ENCODE measurements around the gene ELP5. TPM values are rescaled to one million over a fixed set of nuclear protein-coding genes. Genes with fewer than 3 reads are reported as not detected.

ELP5 gene
- total RNA-seq, 1 donor from 2014 or later = 24.9 TPM

- Histone ChIP-seq H3K4me1 (ENCODE audit: insufficient read depth, low read length) (peaks cover 8% of the 10 kb centered on the region), H3K4me2 (ENCODE audit: low read length) (peak overlapping the region; percentile 78), H3K9me3 (ENCODE audit: insufficient read depth, low read depth, low read length) (no peaks in the 10 kb centered on the region), H3K4me3 (ENCODE audit: insufficient read depth, low read depth, low read length) (no peak overlapping the region), H3K27ac (ENCODE audit: low read depth, low read length) (no peak overlapping the region), H3K79me2 (ENCODE audit: insufficient read depth, low read length) (no peaks in the 10 kb centered on the region), H3K9ac (ENCODE audit: low read length) (no peak overlapping the region), H3K27me3 (ENCODE audit: insufficient read depth, low read length) (peaks cover 37% of the 10 kb centered on the region), H4K20me1 (ENCODE audit: insufficient read depth, low read length) (no peaks in the 10 kb centered on the region), H2AFZ (ENCODE audit: low read depth, low read length) (peak overlapping the region; percentile 67), H3K36me3 (ENCODE audit: insufficient read depth, low read length) (no peaks in the 10 kb centered on the region)
- no peaks in the 10 kb centered on the region for H3K9me3 Mint-ChIP-seq (ENCODE audit: unreplicated experiment)
- FAIRE-seq (no peak), DNase-seq (ENCODE audit: low read depth) (no peak)
- H3K4me1 Mint-ChIP-seq (ENCODE audit: low read depth, unreplicated experiment) = peaks cover 2% of the 10 kb centered on the region
- H3K27ac Mint-ChIP-seq (ENCODE audit: unreplicated experiment) = peak overlapping the region; percentile 18
- peak overlapping the region; percentile 69 for H3K4me3 Mint-ChIP-seq (ENCODE audit: unreplicated experiment)
- peaks cover 55% of the 10 kb centered on the region for H3K27me3 Mint-ChIP-seq (ENCODE audit: low read depth, unreplicated experiment)
- no peak for TF ChIP-seq CTCF (IDR thresholded peaks at IDR 0.05; ENCODE audit: insufficient read depth, low read depth, low read length)
- no peak for TF ChIP-seq EZH2 (IDR thresholded peaks at IDR 0.05; ENCODE audit: insufficient read depth, low read length)
- H3K36me3 Mint-ChIP-seq (ENCODE audit: low read depth, unreplicated experiment) = no peaks in the 10 kb centered on the region
Observed at GRCh38 chr17:7295230-7296180, 43.5 kb downstream of the ELP5 start.

DNA sequence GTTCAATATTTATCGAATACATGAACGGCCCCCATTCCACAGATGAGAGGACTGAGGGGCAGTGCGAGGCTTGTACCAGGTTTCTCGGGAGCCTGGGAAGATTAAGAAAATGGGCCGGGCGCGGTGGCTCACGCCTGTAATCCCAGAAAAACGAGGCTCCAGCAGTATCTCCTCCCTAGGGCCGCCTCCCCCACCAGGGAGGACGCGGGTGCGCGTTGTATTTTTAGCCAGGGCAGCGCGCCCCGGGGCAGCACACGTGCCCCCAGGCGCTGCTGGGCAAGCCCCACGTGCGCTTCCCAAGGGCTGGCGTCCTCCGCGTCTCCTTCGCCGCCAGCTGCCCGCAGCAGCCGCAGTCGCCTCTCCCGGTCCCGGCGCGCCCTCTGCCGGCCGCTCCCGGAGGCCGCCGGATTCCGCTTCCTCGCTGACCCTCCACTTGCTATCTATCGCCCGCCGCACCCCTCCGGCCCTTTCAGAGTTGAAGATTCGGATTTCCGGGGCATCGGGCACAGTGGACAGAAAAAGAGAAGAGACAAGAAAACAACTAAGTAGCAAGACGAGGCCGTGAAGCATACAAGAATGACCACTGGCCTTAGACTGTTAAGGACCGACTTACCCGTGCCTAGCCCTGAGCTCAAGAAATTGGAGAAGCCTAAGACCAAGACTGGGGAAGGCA, 44.3 kb downstream of the ELP5 start:
- DNase-seq (ENCODE audit: low read depth) = peak; percentile 44
- peaks cover 30% of the 10 kb centered on the region for H3K27me3 ChIP-seq (ENCODE audit: insufficient read depth, low read length)
- no peaks in the 10 kb centered on the region for H3K9me3 ChIP-seq (ENCODE audit: insufficient read depth, low read depth, low read length)
- TF ChIP-seq EZH2 (IDR thresholded peaks at IDR 0.05; ENCODE audit: insufficient read depth, low read length) (no peak), CTCF (IDR thresholded peaks at IDR 0.05; ENCODE audit: insufficient read depth, low read depth, low read length) (peak; percentile 53)
- H3K4me2 ChIP-seq (ENCODE audit: low read length) = peak overlapping the region; percentile 78
- H3K4me3 ChIP-seq (ENCODE audit: insufficient read depth, low read depth, low read length) = no peak overlapping the region
- no peak overlapping the region for H3K4me3 Mint-ChIP-seq (ENCODE audit: unreplicated experiment)
- no peak for FAIRE-seq
- H3K27ac ChIP-seq (ENCODE audit: low read depth, low read length) = no peak overlapping the region
- no peaks in the 10 kb centered on the region for H4K20me1 ChIP-seq (ENCODE audit: insufficient read depth, low read length)
- no peaks in the 10 kb centered on the region for H3K79me2 ChIP-seq (ENCODE audit: insufficient read depth, low read length)
- no peaks in the 10 kb centered on the region for H3K36me3 ChIP-seq (ENCODE audit: insufficient read depth, low read length)
- peaks cover 49% of the 10 kb centered on the region for H3K27me3 Mint-ChIP-seq (ENCODE audit: low read depth, unreplicated experiment)
- H3K9ac ChIP-seq (ENCODE audit: low read length) = no peak overlapping the region
- peaks cover 2% of the 10 kb centered on the region for H3K4me1 Mint-ChIP-seq (ENCODE audit: low read depth, unreplicated experiment)
- no peak overlapping the region for H3K27ac Mint-ChIP-seq (ENCODE audit: unreplicated experiment)
- peak overlapping the region; percentile 67 for H2AFZ ChIP-seq (ENCODE audit: low read depth, low read length)
- no peaks in the 10 kb centered on the region for H3K9me3 Mint-ChIP-seq (ENCODE audit: unreplicated experiment)
- peaks cover 8% of the 10 kb centered on the region for H3K4me1 ChIP-seq (ENCODE audit: insufficient read depth, low read length)
- H3K36me3 Mint-ChIP-seq (ENCODE audit: low read depth, unreplicated experiment) = no peaks in the 10 kb centered on the region
